Measurements from ENCODE around the gene GUCY1A2. TPM values are rescaled to one million over a fixed set of nuclear protein-coding genes. Genes with fewer than 3 reads are reported as not detected.
"Not testable (repeated sequence)": the region's sequence is repeated elsewhere in the genome, so short reads cannot be mapped to it uniquely, and the experiment has no call there.

The GUCY1A2 gene
- polyA plus RNA-seq, 1 donor from 2014 or later, result not detected

GRCh38 chr11:106794058-106794457 is 224.2 kb downstream of the GUCY1A2 start:
- no peaks in the 10 kb centered on the region for H3K4me1 Mint-ChIP-seq
- H3K27ac Mint-ChIP-seq, result no peak overlapping the region
- H3K4me3 Mint-ChIP-seq, result no peak overlapping the region
- H3K27me3 Mint-ChIP-seq, result no peaks in the 10 kb centered on the region
- peaks cover 2 to 5% (median 2%) of the 10 kb centered on the region in 3 donors for H3K9me3 Mint-ChIP-seq
- H3K36me3 Mint-ChIP-seq, result no peaks in the 10 kb centered on the region

GRCh38 chr11:106789406-106789805 is 228.9 kb downstream of the GUCY1A2 start:
- H3K27ac Mint-ChIP-seq, result no peak overlapping the region
- no peaks in the 10 kb centered on the region for H3K4me1 Mint-ChIP-seq
- H3K4me3 Mint-ChIP-seq, result no peak overlapping the region
- peaks cover 3% of the 10 kb centered on the region in 3 donors for H3K9me3 Mint-ChIP-seq
- no peaks in the 10 kb centered on the region for H3K36me3 Mint-ChIP-seq
- no peaks in the 10 kb centered on the region for H3K27me3 Mint-ChIP-seq

- H3K27ac Mint-ChIP-seq, result no peak overlapping the region
- H3K4me3 Mint-ChIP-seq, result no peak overlapping the region
- no peaks in the 10 kb centered on the region for H3K27me3 Mint-ChIP-seq
- peaks cover 3 to 5% (median 3%) of the 10 kb centered on the region in 3 donors for H3K9me3 Mint-ChIP-seq
- no peaks in the 10 kb centered on the region for H3K4me1 Mint-ChIP-seq
- H3K36me3 Mint-ChIP-seq, result no peaks in the 10 kb centered on the region
Observed at GRCh38 chr11:106787454-106787853, 230.8 kb downstream of the GUCY1A2 start.

- no peaks in the 10 kb centered on the region for H3K36me3 Mint-ChIP-seq
- no peak overlapping the region for H3K4me3 Mint-ChIP-seq
- H3K27me3 Mint-ChIP-seq, result no peaks in the 10 kb centered on the region
- H3K27ac Mint-ChIP-seq, result no peak overlapping the region
- peaks cover 3 to 5% (median 3%) of the 10 kb centered on the region in 3 donors for H3K9me3 Mint-ChIP-seq
- H3K4me1 Mint-ChIP-seq, result no peaks in the 10 kb centered on the region
Observed at GRCh38 chr11:106785913-106786650, 232.2 kb downstream of the GUCY1A2 start.

GRCh38 chr11:106777302-106777701 is 241.0 kb downstream of the GUCY1A2 start:
- H3K27ac Mint-ChIP-seq, H3K27me3 Mint-ChIP-seq, H3K9me3 Mint-ChIP-seq, H3K36me3 Mint-ChIP-seq, H3K4me3 Mint-ChIP-seq, H3K4me1 Mint-ChIP-seq: not testable (repeated sequence)

- Mint-ChIP-seq H3K36me3 (no peaks in the 10 kb centered on the region), H3K4me1 (no peaks in the 10 kb centered on the region), H3K9me3 (peaks cover 0 to 3% (median 2%) of the 10 kb centered on the region in 3 donors), H3K27ac (no peak overlapping the region), H3K27me3 (no peaks in the 10 kb centered on the region), H3K4me3 (no peak overlapping the region)
Observed at GRCh38 chr11:106770489-106771085, 247.7 kb downstream of the GUCY1A2 start.

- peaks cover 0 to 2% (median 0%) of the 10 kb centered on the region in 3 donors for H3K9me3 Mint-ChIP-seq
- H3K27ac Mint-ChIP-seq, result no peak overlapping the region
- no peak overlapping the region for H3K4me3 Mint-ChIP-seq
Observed at GRCh38 chr11:106765469-106766258, 252.6 kb downstream of the GUCY1A2 start.

GRCh38 chr11:106763501-106763900 is 254.8 kb downstream of the GUCY1A2 start:
- no peak overlapping the region for H3K4me3 Mint-ChIP-seq
- H3K4me1 Mint-ChIP-seq, result no peaks in the 10 kb centered on the region
- H3K27me3 Mint-ChIP-seq, result no peaks in the 10 kb centered on the region
- peak overlapping the region in 1 of 3 donors; percentile 80 for H3K27ac Mint-ChIP-seq
- H3K36me3 Mint-ChIP-seq, result no peaks in the 10 kb centered on the region
- peaks cover 0 to 4% (median 0%) of the 10 kb centered on the region in 3 donors for H3K9me3 Mint-ChIP-seq

More at GRCh38 chr11:106765469-106766258, 252.6 kb downstream of the GUCY1A2 start:
- Mint-ChIP-seq H3K36me3 (no peaks in the 10 kb centered on the region), H3K27me3 (no peaks in the 10 kb centered on the region), H3K4me1 (no peaks in the 10 kb centered on the region)

GRCh38 chr11:106761745-106762144 is 256.5 kb downstream of the GUCY1A2 start:
- no peak overlapping the region for H3K4me3 Mint-ChIP-seq
- peaks cover 0 to 4% (median 4%) of the 10 kb centered on the region in 3 donors for H3K9me3 Mint-ChIP-seq
- no peak overlapping the region for H3K27ac Mint-ChIP-seq

GRCh38 chr11:106761240-106761639 is 257.0 kb downstream of the GUCY1A2 start:
- Mint-ChIP-seq H3K27me3 (no peaks in the 10 kb centered on the region), H3K4me3 (no peak overlapping the region), H3K27ac (no peak overlapping the region), H3K36me3 (no peaks in the 10 kb centered on the region), H3K4me1 (no peaks in the 10 kb centered on the region), H3K9me3 (peaks cover 0 to 5% (median 4%) of the 10 kb centered on the region in 3 donors)

More at GRCh38 chr11:106761745-106762144, 256.5 kb downstream of the GUCY1A2 start:
- no peaks in the 10 kb centered on the region for H3K27me3 Mint-ChIP-seq
- H3K4me1 Mint-ChIP-seq, result no peaks in the 10 kb centered on the region
- no peaks in the 10 kb centered on the region for H3K36me3 Mint-ChIP-seq

- H3K9me3 Mint-ChIP-seq, result peaks cover 0 to 13% (median 0%) of the 10 kb centered on the region in 3 donors
- no peaks in the 10 kb centered on the region for H3K36me3 Mint-ChIP-seq
- no peaks in the 10 kb centered on the region for H3K4me1 Mint-ChIP-seq
- no peaks in the 10 kb centered on the region for H3K27me3 Mint-ChIP-seq
- no peak overlapping the region for H3K27ac Mint-ChIP-seq
- H3K4me3 Mint-ChIP-seq, result no peak overlapping the region
Observed at GRCh38 chr11:106748059-106748458, 270.2 kb downstream of the GUCY1A2 start.

GRCh38 chr11:106745941-106746340 is 272.3 kb downstream of the GUCY1A2 start:
- no peaks in the 10 kb centered on the region for H3K27me3 Mint-ChIP-seq
- no peaks in the 10 kb centered on the region for H3K4me1 Mint-ChIP-seq
- H3K4me3 Mint-ChIP-seq, result no peak overlapping the region
- no peaks in the 10 kb centered on the region for H3K36me3 Mint-ChIP-seq
- no peak overlapping the region for H3K27ac Mint-ChIP-seq
- peaks cover 0 to 11% (median 0%) of the 10 kb centered on the region in 3 donors for H3K9me3 Mint-ChIP-seq

GRCh38 chr11:106733635-106734034 is 284.6 kb downstream of the GUCY1A2 start:
- peaks cover 4 to 14% (median 6%) of the 10 kb centered on the region in 3 donors for H3K9me3 Mint-ChIP-seq
- no peaks in the 10 kb centered on the region for H3K36me3 Mint-ChIP-seq
- H3K27ac Mint-ChIP-seq, result no peak overlapping the region
- H3K4me1 Mint-ChIP-seq, result peaks cover 0 to 2% (median 0%) of the 10 kb centered on the region in 3 donors
- no peak overlapping the region for H3K4me3 Mint-ChIP-seq
- H3K27me3 Mint-ChIP-seq, result no peaks in the 10 kb centered on the region

- Mint-ChIP-seq H3K4me3 (no peak overlapping the region), H3K4me1 (no peaks in the 10 kb centered on the region), H3K36me3 (no peaks in the 10 kb centered on the region), H3K9me3 (peaks cover 0 to 5% (median 3%) of the 10 kb centered on the region in 3 donors), H3K27me3 (no peaks in the 10 kb centered on the region), H3K27ac (no peak overlapping the region)
Observed at GRCh38 chr11:106728859-106729258, 289.4 kb downstream of the GUCY1A2 start.

- peaks cover 0 to 3% (median 3%) of the 10 kb centered on the region in 3 donors for H3K9me3 Mint-ChIP-seq
- no peaks in the 10 kb centered on the region for H3K27me3 Mint-ChIP-seq
- H3K36me3 Mint-ChIP-seq, result no peaks in the 10 kb centered on the region
- no peak overlapping the region for H3K4me3 Mint-ChIP-seq
- no peak overlapping the region for H3K27ac Mint-ChIP-seq
- no peaks in the 10 kb centered on the region for H3K4me1 Mint-ChIP-seq
Observed at GRCh38 chr11:106728379-106728778, 289.9 kb downstream of the GUCY1A2 start.
